GM21381 (cell line): ENCODE measurements around the gene HS6ST1.
"Not testable (repeated sequence)": the region's sequence is repeated elsewhere in the genome, so short reads cannot be mapped to it uniquely, and the experiment has no call there.

Experiments
- ATAC-seq: cut with Tn5 transposase; IDR thresholded peaks from one replicate; pipeline ENCODE4 v1.9.1; 2021; ENCODE audit warnings: mild to moderate bottlenecking, moderate library complexity; ENCODE audit not compliant: unreplicated experiment

The HS6ST1 gene

DNA sequence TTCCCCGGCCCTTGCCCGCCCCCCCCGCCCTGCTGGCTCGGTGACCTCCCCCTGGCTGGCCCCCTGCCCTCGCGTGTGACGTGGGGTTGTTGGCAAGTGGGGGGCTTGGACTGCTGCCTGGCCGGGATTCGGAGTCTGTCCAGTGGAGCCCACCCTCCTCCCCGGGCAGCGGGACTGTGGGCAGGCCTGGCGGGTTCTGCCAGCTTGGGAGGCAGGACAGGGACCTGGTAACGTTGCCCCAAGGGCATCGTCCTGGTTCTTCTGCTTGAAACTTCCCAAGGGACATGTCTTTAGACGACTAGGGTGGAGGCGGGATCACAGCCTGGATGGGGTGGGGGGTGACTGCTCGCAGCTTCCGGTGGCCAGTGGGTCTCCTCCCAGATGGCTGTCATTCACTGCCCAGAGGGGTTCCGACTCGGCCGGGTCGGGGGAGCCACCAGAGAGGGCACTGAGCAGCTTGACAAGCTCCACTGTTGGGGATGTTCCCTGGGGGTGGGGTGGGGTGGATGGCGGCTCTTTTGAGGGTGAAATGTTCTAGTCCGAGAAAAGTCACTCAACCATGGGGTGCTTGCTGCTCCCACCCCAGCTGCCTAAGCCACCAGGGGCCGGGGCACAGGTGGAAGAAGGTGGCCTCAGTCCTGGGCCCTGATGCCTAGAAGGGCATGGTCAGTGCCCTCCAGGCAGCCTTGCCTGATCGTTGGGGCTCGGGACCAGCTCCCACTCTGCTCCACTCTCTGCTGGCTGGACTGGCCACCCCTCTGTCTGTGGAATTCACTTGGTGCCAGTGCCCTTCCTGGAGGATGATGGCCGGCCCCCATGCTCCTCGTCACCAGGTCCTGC lies 4.3 kb upstream of the HS6ST1 start:
- no peak for ATAC-seq

DNA sequence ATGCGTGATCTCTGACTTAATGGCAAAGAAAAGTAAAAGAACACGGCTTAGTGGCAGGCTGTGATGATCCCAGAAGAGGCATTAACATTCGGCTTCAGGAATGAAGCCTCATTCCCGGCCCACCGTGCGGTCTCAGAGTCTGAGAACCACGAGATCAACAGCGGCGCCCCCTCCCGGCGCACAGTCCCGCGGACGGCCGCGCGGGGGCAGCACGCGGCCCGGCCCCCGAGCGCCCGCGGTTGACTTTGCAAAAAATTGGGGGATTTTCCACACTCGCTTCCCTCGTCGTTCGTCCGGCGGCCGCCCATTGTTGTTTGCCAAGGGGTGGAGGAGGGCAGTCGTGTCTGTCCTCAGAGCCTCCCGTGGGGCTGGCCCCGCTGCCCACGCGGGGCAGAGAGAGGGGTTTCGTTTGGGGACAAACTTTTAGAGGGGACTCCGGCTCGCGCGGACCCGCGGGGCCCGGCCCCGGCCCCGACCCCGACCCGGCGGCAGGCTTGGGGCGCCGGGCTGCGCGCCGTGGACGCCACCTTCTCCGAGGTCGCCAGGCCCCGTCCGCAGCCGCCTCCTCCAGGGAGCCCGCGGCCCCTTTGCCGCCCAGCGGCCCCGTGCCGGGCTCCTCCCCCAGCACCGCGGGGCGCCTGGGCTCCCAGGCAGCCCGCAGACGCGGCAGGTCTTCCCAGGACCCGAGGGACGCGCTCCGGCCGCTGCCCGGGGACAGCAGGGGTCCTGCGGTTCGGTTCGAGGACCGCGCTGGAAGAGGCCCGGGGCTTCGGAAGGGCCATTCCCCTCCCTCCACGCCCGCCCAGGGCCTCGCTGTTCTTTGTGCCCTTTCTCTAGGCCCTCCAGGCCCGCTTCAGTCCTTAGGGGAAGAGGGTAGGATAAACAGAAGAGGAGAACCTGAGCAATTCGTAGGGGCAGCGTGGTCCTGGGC lies 3.4 kb upstream of the HS6ST1 start:
- ATAC-seq = peak; percentile 41

DNA sequence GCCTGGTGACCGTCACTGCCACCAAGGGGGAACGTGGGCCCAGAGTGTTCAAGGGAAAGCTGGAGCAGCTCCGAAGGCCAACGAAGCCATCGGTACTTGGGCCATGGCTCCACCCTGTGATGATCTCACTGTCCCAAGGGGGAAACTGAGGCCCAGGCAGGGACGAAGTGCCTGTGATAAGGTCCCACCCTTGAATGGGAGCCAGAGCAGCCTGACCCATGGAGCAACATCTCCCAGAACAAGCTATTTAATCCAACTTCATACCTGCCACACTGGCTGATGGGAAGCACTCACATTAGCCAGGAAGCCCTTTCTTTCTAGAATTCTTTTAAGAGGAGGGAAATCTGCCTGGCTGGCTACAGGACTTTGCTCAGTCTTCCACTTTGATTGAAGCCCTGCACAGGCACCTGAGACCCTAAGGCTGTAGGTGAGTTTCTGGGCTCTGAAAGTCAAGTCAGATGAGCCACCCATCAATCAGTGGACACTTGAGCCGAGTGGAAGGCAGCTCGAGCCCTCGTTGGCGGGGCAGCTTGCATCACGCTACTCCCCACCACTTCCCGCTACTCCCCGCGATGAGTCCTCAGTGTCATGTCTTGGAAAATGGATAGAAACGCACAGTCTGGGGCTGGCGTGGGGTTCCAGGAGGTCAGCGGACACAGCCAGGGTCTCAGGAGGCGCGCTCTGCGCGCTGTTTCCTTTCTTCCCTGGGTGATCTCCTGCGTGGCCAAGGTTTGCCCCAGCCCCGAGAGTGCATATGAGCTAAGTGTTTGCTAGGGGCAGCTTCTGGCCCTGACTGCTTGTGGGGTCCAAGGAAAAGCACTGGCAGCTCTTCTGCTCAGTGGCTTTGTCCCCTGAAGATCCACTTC lies 2.5 kb upstream of the HS6ST1 start:
- no peak for ATAC-seq

DNA sequence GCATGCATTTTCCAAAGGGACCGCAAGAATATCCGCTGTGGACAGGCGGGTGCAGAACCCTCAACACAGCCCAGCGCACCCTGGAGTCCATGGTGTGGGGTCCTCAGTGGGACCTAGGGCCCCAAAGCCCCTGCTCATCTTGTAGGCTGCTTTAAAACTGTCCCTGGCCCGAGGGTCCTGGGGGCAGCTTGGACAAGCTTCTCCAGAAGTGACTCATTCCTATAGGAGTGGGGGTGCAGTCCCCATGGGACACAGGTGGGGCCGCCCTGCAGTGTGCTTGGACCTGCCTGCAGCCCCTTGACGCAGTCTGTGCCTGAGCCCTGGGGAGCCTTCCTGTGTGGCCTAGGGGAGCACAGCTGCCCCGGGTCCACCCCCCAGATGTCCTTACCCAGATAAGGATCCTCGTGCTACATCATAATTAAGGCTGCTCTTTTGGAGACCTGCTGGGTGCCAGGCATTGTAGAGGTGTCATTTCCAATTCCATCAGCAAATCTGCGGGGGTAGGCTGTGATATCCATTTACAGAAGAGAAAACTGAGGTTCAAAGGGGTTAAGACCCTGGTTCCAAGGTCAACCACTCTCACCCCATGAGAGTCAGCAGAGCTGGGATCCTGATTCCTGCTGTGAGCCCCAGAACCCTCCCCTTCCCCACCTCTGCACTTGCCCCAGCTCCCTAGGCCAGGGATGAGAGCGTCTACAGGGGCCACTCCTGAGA lies 1.7 kb upstream of the HS6ST1 start:
- no peak for ATAC-seq

DNA sequence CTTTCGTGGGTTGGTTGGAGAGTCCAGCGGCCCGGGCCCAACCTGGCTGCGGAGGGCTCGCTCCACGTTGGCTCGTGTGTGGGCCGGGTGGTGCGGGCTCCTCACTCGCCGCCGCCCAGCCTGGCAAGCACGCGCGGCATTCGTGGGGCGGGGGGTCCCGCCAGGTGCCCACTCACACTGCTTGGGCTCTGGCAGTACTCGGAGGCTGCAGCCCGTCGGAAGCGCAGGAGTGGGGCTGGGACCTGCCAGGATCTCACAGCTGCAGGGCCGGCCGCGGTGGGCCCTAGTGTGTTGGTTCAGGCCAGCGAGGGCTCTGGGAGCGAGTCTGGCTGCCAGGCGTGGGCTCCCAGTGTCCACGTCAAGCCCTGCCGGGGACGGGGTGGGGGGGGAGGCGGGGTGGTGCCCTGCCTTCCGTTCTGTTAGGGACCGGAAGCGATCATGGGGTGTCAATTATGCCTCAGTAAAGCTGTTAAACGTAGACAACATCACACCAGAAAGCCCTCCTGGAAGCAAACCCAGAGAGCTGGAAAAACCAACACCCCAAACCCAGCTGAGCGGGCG lies 1.0 kb upstream of the HS6ST1 start:
- ATAC-seq = no peak

DNA sequence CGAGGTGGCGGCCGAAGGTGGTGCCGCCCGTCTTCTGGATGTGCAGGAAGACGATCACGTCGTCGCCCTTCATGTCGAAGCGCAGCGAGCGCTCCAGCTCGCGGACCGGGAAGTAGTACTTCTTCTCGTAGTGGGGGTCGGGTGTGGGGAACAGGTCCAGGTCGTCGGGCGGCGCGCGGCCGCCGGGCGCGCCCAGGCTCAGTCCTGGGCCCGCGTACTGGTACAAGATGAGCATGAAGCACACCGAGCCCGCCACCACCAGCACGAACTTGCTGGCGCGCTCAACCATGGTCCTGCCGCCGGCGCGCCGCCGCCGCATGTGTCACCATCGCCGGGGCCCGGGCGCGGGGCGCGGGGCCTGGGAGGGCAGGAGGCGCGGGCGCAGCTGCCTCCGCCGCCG lies 423 bp downstream of the HS6ST1 start:
- peak; percentile 10 for ATAC-seq

DNA sequence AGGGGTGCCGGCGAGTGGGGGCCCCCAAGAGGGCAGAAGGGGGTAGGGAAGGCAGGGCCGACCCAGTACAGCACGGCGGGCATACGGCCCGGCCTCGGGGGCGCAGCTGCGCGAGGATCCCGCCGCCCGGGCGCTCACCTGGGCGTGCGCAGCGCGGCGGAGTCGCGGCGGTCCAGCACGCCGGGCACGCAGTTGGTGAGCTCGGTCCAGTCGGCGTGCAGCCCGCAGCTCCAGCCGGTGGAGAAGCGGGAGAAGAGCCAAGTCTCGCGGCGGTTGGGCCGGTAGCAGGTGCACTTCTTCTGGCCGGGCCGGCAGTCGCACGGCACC lies 806 bp downstream of the HS6ST1 start:
- not testable (repeated sequence) for ATAC-seq

DNA sequence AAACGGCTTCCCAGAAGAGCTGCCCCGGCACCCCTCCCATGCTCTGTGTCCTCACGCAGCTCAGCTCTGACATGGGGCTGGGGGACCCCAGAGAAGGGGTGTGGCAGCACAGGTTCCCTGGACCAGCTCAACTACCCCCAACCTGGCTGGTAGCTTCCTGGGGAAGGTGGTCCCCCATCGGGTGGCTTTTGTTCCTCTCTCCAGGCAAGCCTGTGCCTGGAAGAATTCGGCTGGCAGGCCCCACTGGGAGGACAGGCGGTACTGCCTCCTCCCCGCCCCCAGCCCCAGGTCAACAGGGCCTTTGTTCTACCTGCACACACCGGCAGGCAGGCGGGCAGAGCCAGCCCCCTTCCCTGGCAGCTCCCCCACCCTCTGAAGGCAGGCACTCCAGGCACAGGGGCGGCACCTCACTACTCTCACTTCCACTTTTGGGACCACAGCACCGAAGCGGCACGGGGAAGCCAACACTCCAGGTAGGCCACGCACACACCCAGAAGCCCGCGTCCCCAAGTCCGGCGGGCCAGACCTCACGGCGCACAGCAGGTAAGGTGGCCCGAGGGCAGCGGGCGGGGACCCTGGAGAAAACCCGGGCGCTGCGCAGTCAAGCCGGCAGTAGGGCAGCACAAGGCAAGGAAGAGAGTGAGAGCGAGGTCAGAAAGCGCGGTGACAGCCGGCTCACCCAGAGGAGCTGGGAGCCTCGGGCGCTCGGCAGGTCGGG lies 1.3 kb downstream of the HS6ST1 start:
- peak; percentile 49 for ATAC-seq

DNA sequence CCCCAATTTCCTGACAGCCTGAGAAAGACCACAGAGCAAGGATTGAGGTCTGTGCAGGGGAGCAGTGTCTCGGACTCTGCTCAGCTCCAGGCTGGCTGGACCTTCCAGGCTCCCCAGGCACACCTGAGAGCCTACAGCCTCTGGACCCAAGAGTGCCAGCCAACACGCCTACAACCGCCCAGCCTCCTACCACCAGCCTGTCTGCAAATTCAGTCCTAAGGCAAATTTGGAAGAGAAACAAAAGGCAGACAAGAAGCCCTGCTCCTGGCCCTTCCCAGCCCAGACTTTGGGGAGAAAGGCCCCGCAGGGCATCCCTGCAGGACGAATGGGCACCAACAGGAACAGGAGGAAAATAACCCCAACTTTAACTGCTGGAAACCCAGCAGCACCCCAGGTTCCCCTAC lies 1.9 kb downstream of the HS6ST1 start:
- no peak for ATAC-seq

DNA sequence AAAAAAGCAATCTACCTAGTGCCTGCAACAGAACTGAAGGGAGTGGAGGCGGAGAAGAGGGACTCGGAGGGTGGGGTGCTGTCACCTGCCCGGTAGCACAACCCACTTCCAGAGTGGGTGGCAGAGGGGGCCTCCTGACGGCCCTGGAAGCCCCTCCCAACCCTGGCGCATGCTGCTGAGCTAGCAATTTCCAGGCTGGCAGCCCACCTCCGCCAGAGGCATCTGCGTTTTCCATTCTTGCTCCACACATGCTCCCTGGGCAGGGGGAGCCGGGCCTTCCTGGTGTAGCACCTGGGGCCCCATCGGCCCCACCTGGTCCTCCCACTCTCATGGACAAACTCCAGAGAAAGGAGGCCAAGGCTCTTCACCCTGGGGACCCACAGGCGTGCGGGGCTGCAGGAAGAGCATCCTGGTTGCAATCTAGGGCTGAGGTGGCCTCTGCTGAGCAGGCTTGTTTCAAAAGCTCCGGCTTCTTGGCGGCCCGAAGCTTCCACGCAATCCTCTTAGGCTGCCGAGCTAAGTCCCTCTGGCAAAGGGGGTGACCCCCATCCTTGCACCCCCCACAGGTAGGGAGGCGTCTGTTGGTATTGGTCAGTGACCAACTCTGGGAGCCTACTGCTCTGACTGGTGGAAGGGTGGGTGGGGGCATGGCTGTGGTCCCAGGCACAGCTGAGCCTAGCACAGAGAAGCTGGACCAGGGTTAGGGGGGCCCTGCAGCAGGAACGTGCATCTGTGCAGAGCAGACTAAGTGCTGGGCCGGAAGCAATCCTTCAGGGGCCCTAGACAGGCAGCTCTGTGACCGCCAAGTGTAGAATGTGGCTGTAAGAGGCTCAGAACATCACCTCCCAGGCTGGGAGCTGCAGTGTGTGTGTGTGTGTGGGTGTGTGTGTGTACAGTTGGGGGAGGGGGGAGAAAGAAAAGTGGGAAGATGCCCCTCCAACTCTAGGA lies 2.6 kb downstream of the HS6ST1 start:
- no peak for ATAC-seq

DNA sequence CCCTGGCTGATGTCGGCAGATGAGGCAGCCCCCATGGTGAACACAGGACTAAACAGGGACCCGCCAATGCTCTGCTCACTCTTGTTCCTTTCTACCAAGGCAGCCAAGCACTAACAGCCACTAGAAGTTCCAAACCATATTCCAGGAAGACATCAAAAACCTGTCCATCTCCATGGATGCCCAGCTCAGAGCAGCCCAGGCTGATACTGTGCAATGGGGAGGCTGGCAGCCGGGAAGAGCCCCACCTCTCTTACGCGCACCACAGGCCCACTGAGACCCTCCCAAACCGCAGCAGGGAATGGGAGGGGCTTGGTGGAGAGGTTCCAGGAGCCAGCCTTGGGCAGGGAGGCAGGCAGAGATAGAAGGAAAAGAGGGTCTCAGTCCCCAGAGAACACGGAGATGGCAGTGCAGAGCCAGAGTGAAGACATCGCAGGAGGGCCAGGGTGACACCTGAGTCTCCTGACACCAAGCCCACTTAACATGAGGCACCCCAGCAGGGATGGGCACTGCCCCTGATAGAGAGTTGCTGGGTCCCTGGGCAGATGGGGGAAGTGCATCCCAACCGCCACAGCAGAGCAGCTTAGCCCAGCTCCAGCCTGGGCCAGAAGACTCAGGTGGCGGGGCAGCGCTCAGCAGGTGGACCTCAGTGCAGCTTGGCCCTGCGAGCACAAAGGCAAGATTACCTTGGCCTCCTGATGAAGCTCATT lies 3.4 kb downstream of the HS6ST1 start:
- ATAC-seq = no peak

DNA sequence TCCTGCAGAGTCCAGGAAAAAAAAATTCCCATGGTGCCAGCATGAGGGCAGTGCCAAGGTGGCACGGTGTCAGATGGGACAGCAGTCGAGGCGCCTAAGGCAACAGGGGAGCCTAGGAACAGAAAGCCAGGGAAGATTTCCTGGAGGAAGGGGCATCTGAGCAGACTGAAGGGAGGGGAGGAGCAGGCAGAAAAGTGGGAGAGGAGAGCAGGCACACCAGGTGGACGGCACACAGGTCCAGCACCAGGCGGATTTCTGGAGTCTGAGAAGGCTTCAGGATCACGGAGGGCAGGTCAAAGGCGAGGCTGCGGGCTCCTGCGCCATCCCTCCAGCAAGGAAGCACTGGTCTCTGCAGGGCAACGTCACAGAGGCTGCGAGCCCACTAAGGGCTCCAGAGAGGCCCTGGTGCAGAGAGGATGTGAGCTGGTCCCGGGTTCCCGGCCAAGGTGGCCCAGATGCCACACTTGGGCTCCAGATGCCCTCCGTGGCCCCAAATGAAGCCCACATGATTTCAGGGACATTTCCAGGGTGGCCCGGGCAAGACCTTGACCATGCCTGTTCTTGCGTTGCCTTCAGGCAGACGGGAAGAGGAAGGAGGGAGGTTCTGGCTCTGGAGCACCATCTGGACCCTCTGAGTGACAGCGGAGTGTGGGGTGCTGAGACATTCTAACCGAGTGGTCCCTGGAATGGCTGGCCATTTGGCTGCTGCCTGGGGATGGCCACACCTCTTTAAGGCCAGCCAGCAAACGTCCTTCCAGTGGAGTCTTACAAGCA lies 4.1 kb downstream of the HS6ST1 start:
- no peak for ATAC-seq

DNA sequence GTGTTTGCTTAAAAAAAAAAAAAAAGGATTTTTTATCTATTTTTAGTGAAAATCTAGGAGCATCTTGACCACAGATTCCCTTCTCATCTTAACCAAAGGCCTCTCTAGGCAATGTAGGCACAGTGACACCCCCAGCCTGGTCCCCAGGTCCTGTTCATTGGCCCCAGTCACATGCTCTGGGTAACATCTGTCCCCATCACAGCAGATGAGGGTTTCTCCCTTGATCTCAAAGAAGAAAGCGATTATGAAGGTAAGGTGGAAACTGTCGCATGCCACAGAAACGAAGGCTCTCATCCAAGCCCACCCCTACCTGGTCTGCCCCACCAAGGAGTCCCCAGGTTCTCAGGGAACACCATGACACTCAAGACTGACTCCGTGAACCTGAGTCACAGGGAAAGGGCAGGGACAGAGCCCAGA lies 4.7 kb downstream of the HS6ST1 start:
- no peak for ATAC-seq

DNA sequence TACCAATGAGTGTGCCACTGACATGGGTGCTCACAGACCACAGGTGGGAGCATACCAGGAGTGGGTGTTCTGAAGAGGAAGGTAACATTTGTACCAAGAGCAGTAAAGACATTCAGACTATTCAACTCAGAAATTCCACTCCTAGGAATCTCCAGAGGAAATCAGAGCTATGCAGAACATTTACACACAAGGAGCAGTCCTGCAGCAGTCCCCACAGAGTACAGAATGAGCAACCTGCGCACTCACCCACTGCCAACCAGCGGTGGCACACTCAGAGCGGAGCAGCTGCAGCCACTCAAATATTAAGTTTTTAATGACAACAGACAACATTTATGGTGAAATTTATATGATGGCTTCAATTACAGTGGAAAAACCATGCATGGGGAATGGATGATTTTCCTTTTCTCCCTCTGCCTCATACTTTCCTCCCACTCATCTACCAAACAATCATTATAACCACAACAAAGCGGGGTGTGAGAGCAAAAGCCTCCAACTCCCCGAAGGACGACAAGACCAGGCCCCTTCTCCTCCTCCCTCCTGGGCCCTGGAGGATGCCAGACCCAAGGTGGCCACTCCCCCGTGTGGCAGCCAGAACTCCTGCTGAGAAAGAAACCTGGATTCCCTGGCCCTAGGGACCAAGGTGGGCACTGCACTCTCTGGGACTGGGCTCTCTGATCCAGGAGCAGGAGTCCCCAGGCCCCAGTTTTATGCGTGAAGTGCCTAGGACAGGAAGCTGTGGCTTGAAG lies 5.4 kb downstream of the HS6ST1 start:
- ATAC-seq = no peak

DNA sequence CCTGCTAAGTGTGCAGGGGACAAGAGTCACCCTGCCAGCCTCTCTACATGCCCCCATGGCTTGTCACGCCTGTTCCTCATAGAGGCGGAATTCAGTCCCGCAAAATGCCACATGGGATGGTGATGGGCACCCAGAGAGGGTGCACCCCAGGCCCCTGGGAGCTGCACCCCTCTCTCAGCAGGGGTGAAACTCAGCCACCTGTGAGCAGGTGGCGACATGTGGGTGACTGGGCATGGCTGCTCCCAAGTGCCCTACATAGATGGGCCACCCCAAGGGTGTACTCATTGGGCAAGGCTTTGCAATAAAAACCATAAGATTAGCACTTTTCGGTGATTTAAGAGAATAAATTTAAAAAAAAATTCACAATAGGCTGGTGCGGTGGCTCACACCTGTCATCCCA lies 6.3 kb downstream of the HS6ST1 start:
- ATAC-seq = no peak

DNA sequence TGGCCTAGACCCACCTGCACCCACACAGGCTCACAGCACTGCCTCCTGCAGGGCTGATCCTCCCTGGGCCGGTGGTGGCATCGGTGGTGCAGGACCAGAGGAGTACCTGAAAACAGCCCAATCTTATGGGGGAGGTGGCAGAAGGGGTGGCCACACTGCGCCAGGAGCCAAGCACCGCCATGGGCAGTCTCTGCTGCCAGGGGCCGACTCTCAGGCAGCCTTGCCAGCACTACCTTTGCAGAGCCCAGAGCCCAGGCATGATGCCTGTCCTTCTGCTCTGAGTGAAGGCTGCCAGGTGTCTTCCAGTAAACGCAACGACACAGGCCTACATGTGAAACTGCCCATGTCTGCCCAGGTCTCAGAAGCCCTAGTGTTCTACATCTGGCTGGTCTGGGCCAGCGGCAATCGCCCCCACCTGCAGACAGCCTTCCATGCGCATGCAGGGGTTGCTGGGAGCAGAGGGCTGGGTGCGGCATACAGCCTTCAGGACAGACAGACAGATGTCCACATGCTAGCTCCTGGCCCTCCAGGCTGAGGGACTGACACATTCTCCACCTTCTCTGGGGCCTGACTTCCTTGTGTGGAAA lies 6.8 kb downstream of the HS6ST1 start:
- no peak for ATAC-seq
